GM12878 (cell line): ENCODE measurements around the gene ADCY6. TPM values are rescaled to one million over a fixed set of nuclear protein-coding genes. Genes with fewer than 3 reads are reported as not detected.

Experiments
- ASH2L ChIP-seq: fragments of 300-600, 200-600 bp; sonication (generic); IDR thresholded peaks from 2 replicates; pipeline ENCODE4 v1.6.1; 2017; ENCODE audit warnings: low read depth, mild to moderate bottlenecking, borderline replicate concordance
- BCL11A ChIP-seq: IDR thresholded peaks from 2 replicates; pipeline ENCODE4 v1.6.1; 2011; ENCODE audit warnings: low read depth, low read length
- CBFB ChIP-seq: IDR thresholded peaks from 2 replicates; pipeline ENCODE4 v1.6.1; 2016; ENCODE audit warnings: antibody characterized with exemption, low read depth
- CREM ChIP-seq: IDR thresholded peaks from 2 replicates; pipeline ENCODE4 v1.6.1; 2014; ENCODE audit warnings: antibody characterized with exemption, low read depth
- E2F4 ChIP-seq: IDR thresholded peaks from 2 replicates; pipeline ENCODE4 v1.6.1; 2012; ENCODE audit warnings: low read depth, low read length, improper control_type of control experiment
- IKZF1 ChIP-seq: fragments of 450-650 bp; conservative IDR thresholded peaks from 2 replicates; pipeline ENCODE4 v1.6.1; 2017; ENCODE audit warnings: antibody characterized with exemption, mild to moderate bottlenecking
- IRF5 ChIP-seq: fragments of 450-650 bp; IDR thresholded peaks from 2 replicates; pipeline ENCODE4 v1.6.1; 2017; ENCODE audit warnings: borderline replicate concordance
- MXI1 ChIP-seq: fragments of 150-350 bp; IDR thresholded peaks from 2 replicates; pipeline ENCODE4 v1.6.1; 2011; ENCODE audit warnings: low read depth, mild to moderate bottlenecking, inconsistent platforms, low read length, improper control_type of control experiment
- NBN ChIP-seq: fragments of 450-650 bp; IDR thresholded peaks from 2 replicates; pipeline ENCODE4 v1.6.1; 2016
- PML ChIP-seq: IDR thresholded peaks from 2 replicates; pipeline ENCODE4 v1.6.1; 2012; ENCODE audit warnings: low read length, inconsistent platforms
- POLR2AphosphoS5 ChIP-seq: IDR thresholded peaks from 2 replicates; pipeline ENCODE4 v1.6.1; 2011; ENCODE audit warnings: mild to moderate bottlenecking, low read length, inconsistent platforms
- RBBP5 ChIP-seq: fragments of 200-600 bp; sonication (generic); conservative IDR thresholded peaks from 2 replicates; pipeline ENCODE4 v1.6.1; 2016
- REST ChIP-seq: IDR thresholded peaks from 2 replicates; pipeline ENCODE4 v1.6.1; 2012; ENCODE audit warnings: mild to moderate bottlenecking, low read depth, low read length
- SUZ12 ChIP-seq: fragments of 200-600 bp; sonication (generic); IDR thresholded peaks from one replicate; pipeline ENCODE4 v1.6.1; 2018; ENCODE audit warnings: antibody characterized with exemption, mild to moderate bottlenecking; ENCODE audit not compliant: unreplicated experiment
- TCF7 ChIP-seq: IDR thresholded peaks from 2 replicates; pipeline ENCODE4 v1.6.1; 2014; ENCODE audit warnings: antibody characterized with exemption, borderline replicate concordance
- ZNF217 ChIP-seq: fragments of 450-650 bp; IDR thresholded peaks from 2 replicates; pipeline ENCODE4 v1.6.1; 2017; ENCODE audit warnings: antibody characterized with exemption, mild to moderate bottlenecking
- ZZZ3 ChIP-seq: IDR thresholded peaks from 2 replicates; pipeline ENCODE4 v1.6.1; 2011; ENCODE audit warnings: low read depth; ENCODE audit not compliant: control insufficient read depth, insufficient read length
- polyA plus RNA-seq, 11 experiments: library from polyadenylated mRNA; depleted of rRNA in 4 of 11; unstranded in 6 of 11; stranded (reverse) in 5 of 11; fragments of >200 nt; fragmentation: Nextera tagmentation in 4 of 11; fragmentation: Illumina TruSeq in 1 of 11; extraction: Ambion mirVana in 4 of 11; extraction: Trizol in 1 of 11; gene quantifications; 1 replicate in 1 of 11; 2 replicates in 10 of 11; pipeline versions ENCODE4 v1.2.1 to v1.2.3, GENCODE V29; 2011 to 2016; ENCODE audit warnings: inconsistent platforms in 2 of 11, missing spikeins in 2 of 11, low read depth in 1 of 11
- total RNA-seq, 4 experiments: library from RNA; depleted of rRNA in 3 of 4; stranded (reverse); fragments of >200 nt in 3 of 4; fragmentation: Illumina TruSeq in 1 of 4; extraction: Trizol in 1 of 4; gene quantifications; 2 replicates each; pipeline versions ENCODE4 v1.2.1 to v1.2.3, GENCODE V29; 2013 to 2021

The ADCY6 gene
- total and polyA plus RNA-seq, 10 of the 15 experiments (the other 5 are each of a cell fraction or from before 2014, with no cell fraction given), result 0.03 to 2.0 (median 0.14) TPM; not detected in 1

GRCh38 chr12:48795550-48796455 lies 6.9 kb upstream of the ADCY6 start (continued):
- TF ChIP-seq REST (no peak), BCL11A (no peak), TCF7 (no peak), ZNF217 (no peak), IRF5 (no peak), CREM (no peak), POLR2AphosphoS5 (no peak), IKZF1 (peak; percentile 36; the same call in 1 of the 2 replicates), RBBP5 (no peak), SUZ12 (no peak), E2F4 (no peak), NBN (peak; percentile 41; the same call in 1 of the 2 replicates), CBFB (no peak), MXI1 (no peak), PML (no peak), ASH2L (no peak), ZZZ3 (no peak)
- TF ChIP-seq, all 136 proteins: peak for 10
